ENCODE measurements around the gene KRT71.

The KRT71 gene

GRCh38 chr12:52570511-52570910 lies 17.6 kb upstream of the KRT71 start:
- no peaks in the 10 kb centered on the region for H3F3A ChIP-seq (ENCODE audit: low read depth)
- H3K9me3 ChIP-seq (ENCODE audit: insufficient read depth, low read depth, low read length) = no peaks in the 10 kb centered on the region
- no peaks in the 10 kb centered on the region for H4K20me1 ChIP-seq (ENCODE audit: insufficient read depth, low read length, poor library complexity, severe bottlenecking)
- H3K36me3 ChIP-seq (ENCODE audit: insufficient read depth, low read length) = no peaks in the 10 kb centered on the region
- H3K27me3 ChIP-seq (ENCODE audit: insufficient read depth, low read length, poor library complexity, severe bottlenecking) = no peaks in the 10 kb centered on the region
- H2AFZ ChIP-seq (ENCODE audit: low read length) = no peak overlapping the region
- no peak overlapping the region for H3K4me3 ChIP-seq (ENCODE audit: low read length, poor library complexity, severe bottlenecking)
- H3K9me2 ChIP-seq (replicated peaks; ENCODE audit: low read depth, low read length) = no peaks in the 10 kb centered on the region
- TF ChIP-seq EZH2phosphoT487 (IDR thresholded peaks at IDR 0.05; ENCODE audit: borderline replicate concordance) = no peak
- no peak for TF ChIP-seq CTCF (conservative IDR thresholded peaks at IDR 0.05; ENCODE audit: low read length)
- H3K79me2 ChIP-seq (ENCODE audit: insufficient read depth, low read length) = no peaks in the 10 kb centered on the region
- peaks cover 9% of the 10 kb centered on the region for H3K4me1 ChIP-seq (ENCODE audit: insufficient read depth, low read length, poor library complexity, severe bottlenecking)
- H3K9ac ChIP-seq (ENCODE audit: low read depth, low read length, poor library complexity, severe bottlenecking) = no peak overlapping the region
- no peak overlapping the region for H3K4me2 ChIP-seq (ENCODE audit: low read depth, low read length, poor library complexity, severe bottlenecking)

DNA sequence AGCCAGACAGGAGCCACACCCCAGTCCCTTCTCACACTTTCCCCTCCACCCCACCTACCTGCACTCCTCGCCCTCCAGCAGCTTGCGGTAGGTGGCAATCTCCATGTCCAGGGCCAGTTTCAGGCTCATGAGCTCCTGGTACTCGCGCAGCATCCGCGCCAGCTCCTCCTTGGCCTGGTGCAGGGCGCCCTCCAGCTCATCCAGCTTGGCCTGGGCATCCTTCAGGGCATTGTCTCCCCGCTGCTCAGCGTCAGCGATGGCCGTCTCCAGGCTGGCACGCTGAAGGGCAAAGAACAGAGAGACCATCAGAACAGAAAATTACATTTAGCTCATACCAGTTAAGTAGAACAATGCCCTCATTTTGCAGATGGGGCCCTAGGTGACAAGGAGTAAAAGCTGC lies 15.2 kb upstream of the KRT71 start:
- no peaks in the 10 kb centered on the region for H3K9me3 ChIP-seq (ENCODE audit: insufficient read depth, low read depth, low read length)
- no peak overlapping the region for H2AFZ ChIP-seq (ENCODE audit: low read length)
- no peak overlapping the region for H3K4me3 ChIP-seq (ENCODE audit: low read length, poor library complexity, severe bottlenecking)
- no peaks in the 10 kb centered on the region for H3K36me3 ChIP-seq (ENCODE audit: insufficient read depth, low read length)
- H3K4me1 ChIP-seq (ENCODE audit: insufficient read depth, low read length, poor library complexity, severe bottlenecking) = no peaks in the 10 kb centered on the region
- TF ChIP-seq EZH2phosphoT487 (IDR thresholded peaks at IDR 0.05; ENCODE audit: borderline replicate concordance) (no peak), CTCF (conservative IDR thresholded peaks at IDR 0.05; ENCODE audit: low read length) (no peak)
- H3K4me2 ChIP-seq (ENCODE audit: low read depth, low read length, poor library complexity, severe bottlenecking) = no peak overlapping the region
- H3K27me3 ChIP-seq (ENCODE audit: insufficient read depth, low read length, poor library complexity, severe bottlenecking) = no peaks in the 10 kb centered on the region
- H3K9ac ChIP-seq (ENCODE audit: low read depth, low read length, poor library complexity, severe bottlenecking) = no peak overlapping the region
- no peaks in the 10 kb centered on the region for H4K20me1 ChIP-seq (ENCODE audit: insufficient read depth, low read length, poor library complexity, severe bottlenecking)
- no peaks in the 10 kb centered on the region for H3K9me2 ChIP-seq (replicated peaks; ENCODE audit: low read depth, low read length)
- H3F3A ChIP-seq (ENCODE audit: low read depth) = no peaks in the 10 kb centered on the region
- H3K79me2 ChIP-seq (ENCODE audit: insufficient read depth, low read length) = no peaks in the 10 kb centered on the region

DNA sequence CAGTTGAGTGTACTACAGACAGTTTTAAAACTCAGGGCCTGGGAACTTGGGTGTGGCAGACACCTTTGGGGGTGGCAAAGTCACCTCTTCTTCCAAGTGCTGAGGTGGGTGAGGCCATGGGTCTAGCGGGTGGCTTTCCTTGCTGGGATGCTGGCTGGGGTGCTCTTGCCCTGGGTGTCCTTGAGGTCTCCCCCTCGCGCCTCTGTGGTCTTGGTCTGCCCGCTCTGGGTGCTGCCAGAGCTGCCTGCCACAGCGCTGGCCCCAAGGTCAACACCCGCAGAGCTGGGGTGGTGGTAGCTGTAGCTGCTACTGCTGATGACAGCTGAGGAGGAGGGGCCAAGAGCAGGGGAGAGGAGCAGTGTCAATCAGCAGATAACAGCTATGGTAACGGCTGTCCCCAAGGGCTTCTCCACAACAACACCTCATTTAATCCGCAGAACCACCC lies 13.9 kb upstream of the KRT71 start:
- Histone ChIP-seq H3F3A (ENCODE audit: low read depth) (no peaks in the 10 kb centered on the region), H3K4me3 (ENCODE audit: low read length, poor library complexity, severe bottlenecking) (no peak overlapping the region), H3K79me2 (ENCODE audit: insufficient read depth, low read length) (no peaks in the 10 kb centered on the region), H3K9me3 (ENCODE audit: insufficient read depth, low read depth, low read length) (no peaks in the 10 kb centered on the region), H3K27me3 (ENCODE audit: insufficient read depth, low read length, poor library complexity, severe bottlenecking) (no peaks in the 10 kb centered on the region), H3K4me1 (ENCODE audit: insufficient read depth, low read length, poor library complexity, severe bottlenecking) (no peaks in the 10 kb centered on the region), H2AFZ (ENCODE audit: low read length) (no peak overlapping the region), H3K9ac (ENCODE audit: low read depth, low read length, poor library complexity, severe bottlenecking) (no peak overlapping the region), H4K20me1 (ENCODE audit: insufficient read depth, low read length, poor library complexity, severe bottlenecking) (no peaks in the 10 kb centered on the region), H3K36me3 (ENCODE audit: insufficient read depth, low read length) (no peaks in the 10 kb centered on the region), H3K9me2 (replicated peaks; ENCODE audit: low read depth, low read length) (no peaks in the 10 kb centered on the region), H3K4me2 (ENCODE audit: low read depth, low read length, poor library complexity, severe bottlenecking) (no peak overlapping the region)
- TF ChIP-seq CTCF (conservative IDR thresholded peaks at IDR 0.05; ENCODE audit: low read length) (no peak), EZH2phosphoT487 (IDR thresholded peaks at IDR 0.05; ENCODE audit: borderline replicate concordance) (no peak)

Measured in Loucy (cell line).